Bronchial epithelial cell (primary cell): ENCODE data around the gene CAPN1. TPM values are rescaled to one million over a fixed set of nuclear protein-coding genes. Genes with fewer than 3 reads are reported as not detected.
"Not testable (repeated sequence)": the region's sequence is repeated elsewhere in the genome, so short reads cannot be mapped to it uniquely, and the experiment has no call there.

Experiments
- DNase-seq: peaks from one replicate; pipeline ENCODE4 v3.0.0-alpha.2; 2010; ENCODE audit warnings: low read depth
- FAIRE-seq: peaks from 2 replicates; lab custom pipeline; 2011; peaks lifted over from hg19 to GRCh38; lab: Jason Lieb, UNC
- H3K27me3 ChIP-seq: 2 replicates; pipeline ENCODE4 v1.5.1; 2011; ENCODE audit warnings: low read length; ENCODE audit not compliant: control insufficient read depth, insufficient read depth
- H3K36me3 ChIP-seq: 2 replicates; pipeline ENCODE4 v1.5.1; 2011; ENCODE audit warnings: low read length; ENCODE audit not compliant: control insufficient read depth, insufficient read depth
- H3K4me3 ChIP-seq: 2 replicates; pipeline ENCODE4 v1.5.1; 2011; ENCODE audit warnings: mild to moderate bottlenecking, low read depth, low read length, control low read depth
- total RNA-seq: library from RNA; depleted of rRNA; stranded (reverse); fragments of >200 nt; gene quantifications from 2 replicates; pipeline ENCODE4 v1.2.1, GENCODE V29; 2014
- TF ChIP-seq, protein P1 (sequence below): IDR thresholded peaks from 2 replicates; pipeline ENCODE4 v1.5.1; 2011; ENCODE audit warnings: mild to moderate bottlenecking, moderate library complexity, low read length, control low read depth, inconsistent platforms; ENCODE audit not compliant: insufficient read depth, severe bottlenecking

Gene CAPN1
- total RNA-seq, 1 donor from 2014 or later: 136 TPM

- DNase-seq (no peak), FAIRE-seq (no peak)
- no peaks in the 10 kb centered on the region for H3K27me3 ChIP-seq
- TF ChIP-seq, protein P1, sequence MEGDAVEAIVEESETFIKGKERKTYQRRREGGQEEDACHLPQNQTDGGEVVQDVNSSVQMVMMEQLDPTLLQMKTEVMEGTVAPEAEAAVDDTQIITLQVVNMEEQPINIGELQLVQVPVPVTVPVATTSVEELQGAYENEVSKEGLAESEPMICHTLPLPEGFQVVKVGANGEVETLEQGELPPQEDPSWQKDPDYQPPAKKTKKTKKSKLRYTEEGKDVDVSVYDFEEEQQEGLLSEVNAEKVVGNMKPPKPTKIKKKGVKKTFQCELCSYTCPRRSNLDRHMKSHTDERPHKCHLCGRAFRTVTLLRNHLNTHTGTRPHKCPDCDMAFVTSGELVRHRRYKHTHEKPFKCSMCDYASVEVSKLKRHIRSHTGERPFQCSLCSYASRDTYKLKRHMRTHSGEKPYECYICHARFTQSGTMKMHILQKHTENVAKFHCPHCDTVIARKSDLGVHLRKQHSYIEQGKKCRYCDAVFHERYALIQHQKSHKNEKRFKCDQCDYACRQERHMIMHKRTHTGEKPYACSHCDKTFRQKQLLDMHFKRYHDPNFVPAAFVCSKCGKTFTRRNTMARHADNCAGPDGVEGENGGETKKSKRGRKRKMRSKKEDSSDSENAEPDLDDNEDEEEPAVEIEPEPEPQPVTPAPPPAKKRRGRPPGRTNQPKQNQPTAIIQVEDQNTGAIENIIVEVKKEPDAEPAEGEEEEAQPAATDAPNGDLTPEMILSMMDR: no peak
- H3K4me3 ChIP-seq: no peak overlapping the region
- H3K36me3 ChIP-seq: no peaks in the 10 kb centered on the region
These were observed 64.8 kb downstream of the CAPN1 start for GRCh38 chr11:65246506-65246905.

DNA sequence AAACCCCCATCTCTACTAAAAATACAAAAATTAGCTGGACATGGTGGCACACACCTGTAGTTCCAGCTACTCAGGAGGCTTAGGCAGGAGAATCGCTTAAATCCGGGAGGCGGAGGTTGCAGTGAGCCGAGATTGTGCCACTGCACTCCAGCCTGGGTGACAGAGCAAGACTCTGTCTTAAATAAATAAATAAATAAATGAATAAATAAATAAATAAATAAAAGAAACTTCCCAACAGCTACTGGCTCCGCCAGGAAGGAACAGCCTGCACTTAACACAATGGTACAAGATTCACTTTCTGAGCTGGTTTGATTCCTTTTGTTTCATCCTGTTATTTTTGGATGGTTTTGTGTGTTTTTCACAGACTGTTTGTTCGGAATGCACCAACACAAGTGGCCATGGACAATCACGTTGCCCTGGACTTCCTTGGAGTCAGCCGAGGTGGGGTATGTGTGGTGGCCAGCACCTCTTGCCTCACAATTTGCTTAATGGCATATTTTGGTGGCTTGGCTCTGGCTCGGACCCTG, 66.5 kb downstream of the CAPN1 start:
- DNase-seq, FAIRE-seq, H3K36me3 ChIP-seq, H3K27me3 ChIP-seq, H3K4me3 ChIP-seq: not testable (repeated sequence)

DNA sequence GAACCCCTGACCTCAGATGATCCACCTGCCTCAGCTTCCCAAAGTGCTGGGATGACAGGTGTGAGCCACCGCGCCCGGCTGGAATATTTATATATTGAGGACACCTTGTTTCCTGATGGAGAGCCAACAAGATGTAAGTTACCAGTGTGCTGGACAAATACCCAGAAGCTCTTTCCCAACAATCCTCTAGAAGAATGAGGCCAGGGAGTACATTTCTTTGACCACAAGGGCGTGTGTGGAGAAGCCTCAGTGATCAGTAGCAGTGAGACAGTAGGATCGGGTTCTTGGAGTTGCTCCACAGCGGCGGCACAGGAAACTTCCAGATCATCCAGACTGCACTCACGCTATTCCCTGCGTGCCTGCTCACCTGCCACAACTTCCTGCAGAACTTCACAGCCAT, 69.7 kb downstream of the CAPN1 start:
- TF ChIP-seq, protein P1: no peak
- H3K4me3 ChIP-seq: no peak overlapping the region
- H3K27me3 ChIP-seq: no peaks in the 10 kb centered on the region
- no peaks in the 10 kb centered on the region for H3K36me3 ChIP-seq
- DNase-seq (no peak), FAIRE-seq (no peak)

- no peak overlapping the region for H3K4me3 ChIP-seq
- DNase-seq (peak; percentile 15), FAIRE-seq (no peak)
- TF ChIP-seq, protein P1: no peak
- H3K27me3 ChIP-seq: no peaks in the 10 kb centered on the region
- H3K36me3 ChIP-seq: no peaks in the 10 kb centered on the region
These were observed 73.0 kb downstream of the CAPN1 start for GRCh38 chr11:65254724-65255123.

DNA sequence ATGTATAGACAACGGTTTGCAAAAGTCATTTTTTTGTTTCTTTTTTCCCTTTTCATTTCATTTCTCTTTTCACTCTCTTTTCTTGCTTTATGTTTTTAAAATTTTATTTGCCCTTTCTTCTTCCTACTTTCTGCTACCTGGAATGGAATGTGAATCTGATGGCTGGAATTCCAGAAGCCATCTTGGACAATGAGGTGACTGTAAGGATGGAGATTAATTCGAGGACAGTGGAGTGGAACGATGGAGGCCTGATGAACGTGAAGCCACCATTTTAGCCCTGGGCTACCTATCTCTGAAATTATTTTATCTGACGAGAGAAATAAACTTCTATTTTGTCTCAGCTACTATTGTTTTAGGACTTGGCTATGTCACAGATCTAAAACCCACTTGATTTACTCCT, 77.3 kb downstream of the CAPN1 start:
- no peaks in the 10 kb centered on the region for H3K27me3 ChIP-seq
- H3K4me3 ChIP-seq: no peak overlapping the region
- no peaks in the 10 kb centered on the region for H3K36me3 ChIP-seq
- DNase-seq (no peak), FAIRE-seq (no peak)
- TF ChIP-seq, protein P1: no peak

DNA sequence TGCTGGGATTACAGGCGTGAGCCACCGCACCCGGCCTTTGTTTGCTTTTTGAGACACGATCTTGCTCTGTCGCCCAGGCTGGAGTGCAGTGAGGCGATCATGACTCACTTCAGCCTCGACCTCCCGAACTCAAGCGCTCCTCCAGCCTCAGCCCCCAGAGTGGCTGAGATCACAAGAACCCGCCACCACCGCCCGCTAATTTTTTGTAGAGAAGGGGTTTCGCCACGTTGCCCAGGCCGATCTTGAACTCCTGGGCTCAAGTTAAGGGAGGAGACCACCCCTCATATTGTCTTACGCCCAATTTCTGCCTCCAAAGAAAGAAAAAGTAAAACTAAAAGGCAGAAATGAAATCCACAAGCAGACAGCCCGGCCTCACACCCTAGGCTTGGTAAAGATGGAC, 78.6 kb downstream of the CAPN1 start:
- Histone ChIP-seq H3K36me3 (no peaks in the 10 kb centered on the region), H3K4me3 (no peak overlapping the region), H3K27me3 (no peaks in the 10 kb centered on the region)
- TF ChIP-seq, protein P1: no peak
- DNase-seq: no peak
- FAIRE-seq: no peak
